GM06990 (cell line): ENCODE data around the gene UGT1A4.

Experiments
- DNase-seq: peaks from one replicate; pipeline ENCODE4 v3.0.0-alpha.2; 2011; ENCODE audit not compliant: insufficient read length; ENCODE audit errors: extremely low read depth
- H3K27me3 ChIP-seq: replicated peaks from 2 replicates; pipeline ENCODE4 v1.6.0; 2011; ENCODE audit warnings: low read length; ENCODE audit not compliant: control insufficient read depth, insufficient read depth
- H3K36me3 ChIP-seq: 2 replicates; pipeline ENCODE4 v1.5.1; 2011; ENCODE audit warnings: low read length; ENCODE audit not compliant: control insufficient read depth, insufficient read depth
- H3K4me3 ChIP-seq: replicated peaks from 2 replicates; pipeline ENCODE4 v1.5.1; 2011; ENCODE audit warnings: low read depth, mild to moderate bottlenecking, control low read depth, low read length
- CTCF ChIP-seq: IDR thresholded peaks from 2 replicates; pipeline ENCODE4 v1.5.1; 2011; ENCODE audit warnings: low read length, control low read depth, mild to moderate bottlenecking, inconsistent platforms; ENCODE audit not compliant: insufficient read depth, poor library complexity, severe bottlenecking

UGT1A4 gene

GRCh38 chr2:233801357-233802131, 83.0 kb downstream of the UGT1A4 start:
- no peak overlapping the region for H3K4me3 ChIP-seq
- TF ChIP-seq CTCF: no peak
- H3K36me3 ChIP-seq: no peaks in the 10 kb centered on the region
- no peaks in the 10 kb centered on the region; the same call in 1 of the 2 replicates for H3K27me3 ChIP-seq
- DNase-seq: no peak

GRCh38 chr2:233802132-233802815, 83.7 kb downstream of the UGT1A4 start:
- TF ChIP-seq CTCF: no peak
- no peak for DNase-seq
- Histone ChIP-seq H3K4me3 (no peak overlapping the region), H3K36me3 (no peaks in the 10 kb centered on the region), H3K27me3 (no peaks in the 10 kb centered on the region; the same call in 1 of the 2 replicates)

- Histone ChIP-seq H3K27me3 (no peaks in the 10 kb centered on the region; the same call in 1 of the 2 replicates), H3K4me3 (no peak overlapping the region)
Measured at GRCh38 chr2:233803292-233803911, 84.9 kb downstream of the UGT1A4 start.

GRCh38 chr2:233803994-233804393, 85.5 kb downstream of the UGT1A4 start:
- H3K36me3 ChIP-seq: no peaks in the 10 kb centered on the region
- no peak overlapping the region for H3K4me3 ChIP-seq
- no peak for TF ChIP-seq CTCF
- DNase-seq: no peak
- H3K27me3 ChIP-seq: no peaks in the 10 kb centered on the region; the same call in none of the 2 replicates

More at GRCh38 chr2:233803292-233803911, 84.9 kb downstream of the UGT1A4 start:
- no peaks in the 10 kb centered on the region for H3K36me3 ChIP-seq
- TF ChIP-seq CTCF: no peak
- no peak for DNase-seq

GRCh38 chr2:233807215-233807865, 88.8 kb downstream of the UGT1A4 start:
- Histone ChIP-seq H3K4me3 (no peak overlapping the region), H3K27me3 (no peaks in the 10 kb centered on the region; the same call in none of the 2 replicates), H3K36me3 (no peaks in the 10 kb centered on the region)
- DNase-seq: no peak
- no peak for TF ChIP-seq CTCF
